ENCODE results near the gene CAMKK1.

CAMKK1 gene

DNA sequence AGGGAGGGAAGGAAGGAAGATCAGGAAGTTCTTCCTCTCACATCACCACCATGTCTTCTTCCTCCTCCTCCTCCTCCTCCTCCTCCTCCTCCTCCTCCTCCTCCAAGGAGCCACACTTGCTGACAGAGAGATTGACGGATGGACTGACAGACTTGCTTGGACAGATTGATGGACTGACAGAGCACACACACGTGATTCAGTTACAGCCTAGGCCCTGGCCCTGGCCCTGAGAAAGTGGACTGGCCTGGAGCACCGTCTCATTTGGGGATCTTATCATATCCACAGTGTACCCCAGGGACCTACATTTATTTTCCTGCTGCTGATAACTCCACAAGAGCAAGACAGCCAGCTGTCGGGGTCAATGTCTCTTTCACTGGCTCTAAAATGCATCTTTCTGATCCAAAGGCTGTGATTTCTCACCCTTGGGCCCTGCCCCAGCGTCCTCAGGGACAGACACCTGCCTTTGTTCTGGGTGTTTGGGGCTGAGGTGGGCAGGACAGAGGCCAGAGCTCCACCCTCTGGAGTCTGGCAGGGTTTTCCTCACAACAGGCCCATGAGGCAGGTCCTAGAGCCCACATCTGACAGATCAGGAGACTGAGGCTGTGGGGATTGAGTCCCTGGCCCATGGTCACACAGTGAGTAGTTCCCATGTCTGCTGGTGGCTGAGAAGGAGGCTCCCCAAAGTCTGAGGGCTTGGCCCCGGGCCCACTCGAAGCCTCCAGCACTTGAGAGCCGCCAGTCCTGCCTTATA is 25.7 kb upstream of the CAMKK1 start:
- no peak for DNase-seq (ENCODE audit: low read depth in 2 of 2)

DNA sequence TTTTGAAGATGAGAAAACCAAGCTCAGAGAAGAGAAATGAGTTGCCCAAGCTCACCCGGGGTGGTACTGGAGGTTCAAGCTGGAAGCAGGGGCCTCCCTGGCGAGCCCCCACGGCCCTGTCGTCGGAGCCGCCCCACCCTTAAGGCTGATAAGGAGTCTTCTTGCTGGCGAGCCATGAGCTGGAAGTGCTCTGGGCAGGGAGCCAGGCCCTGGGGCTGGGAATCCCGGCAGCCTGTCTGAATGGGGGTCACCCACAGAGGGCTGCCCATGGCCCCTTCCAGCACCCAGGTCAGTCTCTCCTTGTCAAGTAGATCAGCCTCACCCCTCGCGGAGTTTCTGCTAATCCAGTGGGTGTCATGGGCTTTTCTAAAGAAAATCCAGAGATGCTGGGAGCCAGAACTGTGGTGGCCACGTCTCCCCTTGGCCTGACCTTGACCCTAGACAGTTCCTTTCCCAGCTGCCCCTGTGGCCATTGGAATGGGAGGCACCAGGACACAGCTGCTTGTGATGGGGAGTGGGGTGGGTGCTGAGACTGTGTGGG is 24.6 kb upstream of the CAMKK1 start:
- DNase-seq (ENCODE audit: low read depth in 2 of 2): no peak

DNA sequence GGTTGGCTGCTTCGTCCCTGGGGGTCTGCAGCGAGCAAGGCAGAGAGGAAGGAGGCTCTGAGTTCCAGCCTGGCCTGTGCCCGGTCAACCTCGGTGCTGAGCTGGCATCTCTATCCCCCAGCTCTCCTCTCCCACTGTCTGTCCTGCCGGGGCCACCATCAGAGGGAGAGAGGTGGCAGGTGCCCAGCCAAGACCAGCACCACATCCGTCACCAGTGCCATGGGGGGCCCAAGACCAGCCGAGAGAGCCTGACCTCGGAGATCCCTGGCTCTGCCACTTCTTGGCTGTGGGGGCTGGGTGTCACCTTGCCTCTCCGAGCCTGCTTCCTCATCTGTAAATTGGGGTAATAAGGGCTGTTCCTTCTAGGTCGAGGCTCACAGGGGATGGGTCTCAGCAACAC is 24.0 kb upstream of the CAMKK1 start:
- DNase-seq (ENCODE audit: low read depth in 2 of 2): no peak

DNA sequence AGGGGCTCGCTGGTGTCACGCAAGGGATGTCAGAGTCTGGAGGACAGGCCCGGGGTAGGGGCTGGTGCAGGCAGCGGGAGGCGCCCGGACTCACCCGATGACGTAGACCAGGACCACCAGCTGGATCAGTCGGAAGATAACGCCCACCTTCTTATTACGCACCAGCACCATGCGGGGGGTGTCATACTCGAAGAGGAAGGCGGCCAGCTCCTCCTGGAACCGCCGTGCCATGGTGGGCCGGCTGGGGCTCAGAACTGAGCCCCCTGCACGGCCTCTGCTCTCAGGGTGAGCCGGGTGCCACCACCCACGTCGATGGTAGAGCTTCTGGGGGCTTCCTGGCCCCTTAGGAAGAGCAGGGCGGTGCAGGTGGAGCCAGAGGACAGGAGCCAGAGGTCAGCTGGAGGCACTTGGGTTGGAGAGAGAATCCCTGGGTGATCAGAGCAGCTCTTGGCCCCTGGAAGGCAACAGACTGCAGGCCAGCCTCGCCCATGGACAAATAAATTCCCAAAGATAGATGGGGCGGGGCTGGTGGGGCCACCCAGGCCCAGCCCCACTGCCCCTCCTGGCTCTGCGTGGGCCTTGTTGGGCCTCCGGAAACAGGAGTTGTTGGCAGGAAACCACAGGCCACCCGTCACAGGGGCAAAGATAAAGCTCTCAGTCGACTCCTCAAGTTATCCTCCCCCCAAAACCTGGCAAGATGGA is 23.3 kb upstream of the CAMKK1 start, which contains the start of gene P2RX1:
P2RX1 (minus strand) TSS at position 471 of the 702 bp plus-strand sequence; CDS start at position 231, 240 bp downstream.
- no peak for DNase-seq (ENCODE audit: low read depth in 2 of 2)

DNA sequence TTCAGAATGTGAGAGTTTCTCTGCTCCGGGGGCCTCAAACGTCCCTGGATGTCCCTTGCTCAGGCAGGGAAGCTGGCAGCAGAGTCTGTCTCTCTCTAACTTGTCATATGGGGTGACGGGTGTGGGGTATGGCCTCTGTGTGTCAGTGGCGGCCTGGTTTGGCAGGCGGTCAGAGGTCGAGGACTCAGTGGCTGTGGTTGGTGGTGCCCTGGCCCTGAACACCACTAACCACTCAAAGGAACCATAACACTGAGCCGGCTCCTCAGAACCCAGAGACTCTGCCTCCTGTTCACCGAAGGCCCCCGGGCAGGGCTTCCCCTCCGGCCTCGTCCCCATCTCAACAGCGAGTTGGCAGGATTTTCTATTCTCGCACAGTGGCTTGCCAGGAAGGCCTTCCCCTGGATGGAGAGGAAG is 22.7 kb upstream of the CAMKK1 start:
- DNase-seq (ENCODE audit: low read depth in 2 of 2): no peak

DNA sequence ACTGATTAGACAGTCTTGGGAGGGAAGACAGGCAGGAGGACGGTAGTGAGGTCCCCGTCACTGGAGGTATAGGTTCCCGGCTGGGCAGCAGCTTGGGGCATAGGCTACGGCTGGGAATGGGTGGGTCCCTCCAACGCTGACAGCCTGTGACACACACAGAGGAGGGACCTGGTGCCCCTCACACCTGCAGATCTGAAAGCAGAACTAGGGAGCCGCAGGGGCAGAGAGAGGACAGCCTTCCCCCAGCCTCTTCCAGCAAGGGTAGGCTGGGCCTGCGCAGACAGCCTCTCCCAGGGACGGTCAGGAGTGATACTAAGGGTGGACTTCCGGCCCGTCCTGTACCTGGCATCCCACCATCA is 21.4 kb upstream of the CAMKK1 start:
- DNase-seq (ENCODE audit: low read depth in 2 of 2): no peak

DNA sequence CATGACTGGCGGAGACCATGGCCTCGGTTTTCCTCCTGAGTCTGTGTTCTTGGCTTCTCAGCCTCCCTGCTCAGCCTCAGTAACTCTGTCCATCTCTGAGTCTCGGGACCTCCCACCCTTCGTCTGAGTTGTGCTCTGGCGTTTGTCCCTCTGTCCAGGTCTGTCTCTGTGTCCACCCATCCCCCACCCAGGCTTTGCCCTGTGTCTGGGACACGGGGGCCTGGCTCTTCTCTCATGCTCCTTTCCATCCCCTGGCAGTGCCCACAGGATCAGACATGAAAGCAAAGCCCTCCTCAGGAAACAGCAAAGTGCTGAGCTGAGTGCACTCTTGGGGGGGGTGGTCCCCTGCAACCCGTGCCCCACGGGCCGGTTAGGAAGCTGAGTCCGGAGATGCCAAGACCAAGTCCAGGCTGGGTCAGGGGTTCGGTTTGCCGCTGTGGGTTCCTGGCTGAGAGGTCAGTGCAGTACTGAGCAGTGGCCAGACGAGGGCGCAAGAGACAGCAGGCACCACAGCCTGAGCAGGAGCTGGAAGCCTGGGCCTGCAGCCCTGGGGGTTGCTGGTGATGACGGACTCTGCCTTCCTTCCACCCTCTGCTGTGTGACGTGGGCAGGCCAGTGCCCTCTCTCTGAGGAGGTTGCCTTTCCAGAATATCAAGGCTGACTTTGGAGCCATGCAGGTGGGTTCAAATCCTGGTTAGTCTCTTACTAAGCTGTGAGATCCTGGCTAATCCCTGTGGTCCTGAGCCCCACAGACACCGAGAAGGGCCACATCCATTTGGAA is 20.9 kb upstream of the CAMKK1 start:
- DNase-seq (ENCODE audit: low read depth in 2 of 2): peak; percentile 49 to 67

DNA sequence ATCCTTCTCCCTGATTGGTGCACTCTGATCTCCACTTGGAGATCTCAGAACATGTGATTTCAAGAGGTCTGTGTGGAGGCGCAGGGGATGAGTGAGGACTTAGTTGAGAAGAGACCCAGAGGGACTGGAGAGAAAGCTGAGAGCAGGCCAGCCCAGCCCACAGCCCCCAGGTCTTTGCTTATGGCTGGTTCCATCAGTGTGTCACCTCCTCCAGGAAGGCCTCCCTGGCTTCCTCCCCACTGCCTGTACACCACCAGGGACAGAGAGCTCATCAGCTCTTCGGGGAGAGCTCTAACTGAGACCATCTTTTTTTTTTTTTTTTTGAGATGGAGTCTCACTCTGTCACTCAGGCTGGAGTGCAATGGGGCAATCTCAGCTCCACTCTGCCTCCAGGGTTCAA is 20.0 kb upstream of the CAMKK1 start:
- no peak for DNase-seq (ENCODE audit: low read depth in 2 of 2)

DNA sequence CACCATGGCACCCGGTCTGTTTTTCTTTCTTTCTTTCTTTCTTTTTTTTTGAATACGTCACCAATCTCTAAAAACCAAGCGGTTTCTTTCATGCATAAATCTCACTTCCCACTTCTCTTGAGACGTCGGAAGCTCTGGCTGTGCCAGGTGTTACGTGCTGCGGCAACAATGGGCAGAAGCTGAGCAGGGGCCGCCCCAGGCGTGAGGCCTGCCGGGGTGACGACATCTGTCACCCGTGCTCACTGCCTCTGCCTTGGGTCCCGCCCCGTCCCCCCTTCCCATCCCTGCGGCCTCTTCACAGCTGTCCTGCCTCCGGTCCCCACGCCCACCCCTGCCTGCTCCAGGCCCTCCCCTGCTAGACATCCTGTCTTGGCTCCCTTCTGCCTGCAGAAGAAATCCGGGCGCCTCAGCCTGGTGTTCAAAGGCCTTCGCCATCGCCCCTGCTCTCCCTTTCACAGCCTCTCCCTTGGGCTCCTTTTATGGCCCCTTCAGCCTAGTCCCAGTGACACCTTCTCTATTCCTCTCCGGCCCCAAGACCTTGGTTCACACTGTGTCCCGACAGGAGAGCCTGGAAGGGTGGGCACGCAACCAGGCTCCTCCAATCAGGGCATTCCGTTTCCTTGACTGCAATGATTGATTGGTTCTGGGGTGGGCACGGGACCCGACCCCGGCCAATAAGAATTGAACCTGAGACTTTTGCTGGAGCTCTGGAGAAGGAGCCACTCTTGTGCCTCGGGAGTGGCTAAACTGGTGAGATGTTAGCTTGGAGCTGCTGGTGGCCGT is 18.6 kb upstream of the CAMKK1 start:
- no peak for DNase-seq (ENCODE audit: low read depth in 2 of 2)

DNA sequence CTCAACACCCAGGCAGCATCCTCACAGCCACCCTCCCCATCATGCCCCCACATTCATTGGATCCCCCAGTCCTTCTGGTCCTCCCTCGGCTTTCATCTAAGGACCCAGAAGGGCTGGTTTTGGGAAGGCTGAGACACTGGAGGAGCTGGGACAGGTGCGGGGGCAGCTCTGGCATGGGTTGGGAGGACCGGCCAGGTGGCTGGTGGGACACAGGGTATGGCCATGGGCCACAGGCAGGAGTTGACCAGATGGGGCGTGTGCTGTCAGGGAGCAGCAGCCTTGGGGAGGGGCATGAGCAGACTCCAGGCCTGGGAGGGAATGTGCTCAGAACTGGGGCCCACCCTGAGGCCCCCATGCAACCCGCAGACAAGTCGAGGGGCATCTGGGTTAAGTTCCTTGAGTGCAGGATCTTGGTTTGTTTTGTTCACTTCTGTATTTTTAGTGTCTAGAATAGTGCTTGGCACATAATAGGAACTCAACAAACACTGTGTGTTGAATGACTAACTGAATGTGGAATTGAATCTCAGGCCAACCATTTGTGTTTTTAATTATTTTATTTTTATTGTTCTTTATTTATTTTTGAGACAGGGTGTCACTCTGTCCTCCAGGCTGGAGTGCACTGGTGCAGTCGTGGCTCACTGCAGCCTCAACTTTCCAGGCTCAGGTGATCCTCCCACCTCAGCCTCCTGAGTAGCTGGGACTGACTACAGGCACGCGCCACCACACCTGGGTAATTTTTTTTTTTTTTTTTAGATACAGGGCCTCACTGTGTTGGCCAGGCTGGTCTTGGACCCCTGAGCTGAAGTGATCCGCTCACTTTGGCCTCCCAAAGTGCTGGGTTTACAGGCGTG is 17.8 kb upstream of the CAMKK1 start:
- no peak for DNase-seq (ENCODE audit: low read depth in 2 of 2)

DNA sequence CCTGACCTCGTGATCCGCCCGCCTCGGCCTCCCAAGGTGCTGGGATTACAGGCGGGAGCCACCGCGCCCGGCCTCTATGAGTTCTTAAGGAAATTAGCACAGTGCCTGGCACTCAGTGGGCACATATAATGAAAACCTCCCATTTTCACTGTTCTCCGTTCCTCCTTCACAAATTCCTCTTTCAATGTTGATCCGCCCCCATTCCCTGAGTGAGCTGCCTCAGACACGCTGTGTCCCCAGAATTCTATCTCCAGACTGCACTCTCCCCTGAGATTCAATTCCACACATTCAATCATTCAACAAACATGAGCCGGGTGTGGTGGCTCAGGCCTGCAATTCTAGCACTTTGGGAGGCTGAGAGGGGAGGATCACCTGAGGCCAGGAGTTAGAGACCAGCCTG is 16.4 kb upstream of the CAMKK1 start:
- no peak for DNase-seq (ENCODE audit: low read depth in 2 of 2)

DNA sequence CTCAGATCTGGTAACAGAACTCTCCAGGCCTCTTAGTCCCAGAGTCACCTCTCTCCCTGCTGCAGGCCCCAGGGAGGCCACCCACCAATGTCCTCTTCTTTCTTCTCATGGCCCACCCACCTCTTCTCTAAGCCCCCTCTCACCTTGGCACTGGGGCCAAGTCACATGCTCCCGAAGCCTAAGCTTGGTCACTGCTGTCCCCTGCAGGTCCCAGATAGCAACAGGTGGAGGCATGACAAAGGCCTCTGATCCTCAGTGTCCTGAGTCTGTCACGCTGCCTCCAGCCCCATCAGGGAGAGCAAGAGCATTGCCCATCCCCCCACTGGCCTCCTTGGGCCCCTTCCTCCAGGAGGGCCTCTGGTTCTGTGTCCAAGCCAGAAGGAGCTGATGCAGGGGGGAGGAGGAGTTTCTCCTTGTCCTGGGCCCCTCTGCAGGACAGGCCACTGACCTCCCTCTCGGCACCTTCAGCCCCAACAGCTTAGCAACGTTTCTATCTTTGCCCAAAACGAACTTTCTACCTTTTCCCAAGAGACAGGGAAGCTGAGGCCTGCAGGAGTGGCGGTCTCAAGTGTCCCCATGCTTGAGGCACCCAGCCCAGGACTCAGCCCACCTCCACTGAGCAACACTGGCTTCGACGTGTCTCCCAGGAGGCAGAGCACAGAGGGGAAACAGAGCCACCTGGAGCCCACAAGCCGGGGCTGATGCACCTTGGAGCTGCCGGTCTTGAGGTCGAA is 14.8 kb upstream of the CAMKK1 start:
- DNase-seq (ENCODE audit: low read depth in 2 of 2): no peak

DNA sequence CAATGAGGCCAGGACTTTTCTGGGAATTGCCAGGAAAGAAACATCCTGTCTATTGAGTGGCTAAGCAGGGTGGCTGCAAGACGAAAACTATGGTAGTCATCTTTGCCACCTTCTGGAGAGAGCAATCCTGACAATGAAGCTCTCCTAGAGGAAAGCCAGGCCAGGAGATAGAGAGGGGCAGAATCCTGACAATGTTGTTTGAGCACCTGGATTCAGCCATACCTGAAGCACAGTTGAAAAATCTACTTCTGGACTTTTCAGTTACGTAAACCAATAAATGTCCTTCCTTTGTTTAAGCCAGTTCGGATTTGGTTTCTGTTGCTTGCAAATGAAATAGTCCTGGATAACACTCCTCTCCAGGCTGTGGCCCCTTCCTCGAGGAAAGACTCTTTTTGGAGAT is 14.0 kb upstream of the CAMKK1 start:
- DNase-seq (ENCODE audit: low read depth in 2 of 2): no peak

DNA sequence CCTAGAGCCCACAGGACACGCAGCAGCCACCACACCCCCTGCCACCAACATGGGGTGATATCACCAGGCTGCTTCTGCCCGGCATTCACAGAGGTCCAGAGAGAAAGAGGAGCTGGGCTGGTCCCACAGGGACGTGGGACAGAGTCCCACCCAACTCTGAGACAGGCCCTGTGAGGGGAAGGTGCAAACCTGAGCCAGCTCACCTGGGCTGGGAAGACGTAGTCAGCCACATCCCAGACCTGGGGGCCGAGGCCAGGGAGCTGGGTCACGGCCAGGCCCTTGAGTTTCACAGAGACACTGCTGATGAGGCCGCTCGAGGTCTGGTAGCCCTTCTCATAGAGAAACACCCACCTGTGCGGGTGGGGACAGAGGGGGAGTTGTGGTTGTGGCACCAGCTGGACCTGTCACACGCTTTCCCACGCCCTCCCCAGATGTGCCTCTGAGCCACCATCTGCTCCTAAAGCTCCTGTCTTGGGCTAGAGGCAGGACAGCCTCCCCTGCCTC is 12.2 kb upstream of the CAMKK1 start:
- no peak for DNase-seq (ENCODE audit: low read depth in 2 of 2)

DNA sequence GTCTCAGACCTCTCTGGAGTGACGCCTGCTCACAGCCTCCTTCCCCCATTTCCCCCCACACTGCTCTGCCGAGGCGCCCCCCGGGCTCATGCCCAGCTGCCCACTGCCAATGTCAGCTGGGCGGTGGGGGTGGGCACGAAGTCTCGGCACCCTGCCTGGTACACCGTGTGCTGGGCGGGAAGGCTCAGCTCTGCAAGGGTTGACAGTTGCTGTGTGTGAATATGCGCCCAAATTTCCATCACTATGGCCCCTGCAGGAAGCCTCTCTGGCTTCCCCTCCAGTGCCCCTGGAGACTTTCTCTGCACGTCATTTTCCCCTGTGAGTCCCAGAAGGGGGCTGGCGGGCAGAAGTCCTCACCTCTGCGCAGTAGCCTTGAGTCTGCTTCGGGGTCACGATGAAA is 11.6 kb upstream of the CAMKK1 start:
- no peak for DNase-seq (ENCODE audit: low read depth in 2 of 2)

DNA sequence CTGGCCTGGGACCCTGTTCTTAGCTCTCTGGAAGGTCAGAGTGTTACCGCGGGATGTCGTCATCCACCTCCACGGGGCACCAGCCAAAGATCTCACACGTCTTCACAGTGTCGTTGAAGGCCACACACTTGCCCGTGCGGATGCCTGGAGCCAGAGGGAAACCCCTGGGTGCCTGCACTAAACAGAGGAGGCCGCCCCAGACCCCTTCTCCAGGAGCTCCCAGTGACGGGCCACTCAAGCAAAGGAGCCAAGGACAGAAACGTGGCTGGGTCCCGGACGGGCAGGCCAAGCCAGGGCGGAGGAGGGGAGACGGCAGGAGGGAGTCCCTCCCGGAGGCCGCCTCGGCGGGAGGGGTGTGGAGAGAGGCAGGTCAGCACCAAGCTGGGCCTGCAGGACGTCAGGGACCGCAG is 11.0 kb upstream of the CAMKK1 start:
- DNase-seq (ENCODE audit: low read depth in 2 of 2): no peak

DNA sequence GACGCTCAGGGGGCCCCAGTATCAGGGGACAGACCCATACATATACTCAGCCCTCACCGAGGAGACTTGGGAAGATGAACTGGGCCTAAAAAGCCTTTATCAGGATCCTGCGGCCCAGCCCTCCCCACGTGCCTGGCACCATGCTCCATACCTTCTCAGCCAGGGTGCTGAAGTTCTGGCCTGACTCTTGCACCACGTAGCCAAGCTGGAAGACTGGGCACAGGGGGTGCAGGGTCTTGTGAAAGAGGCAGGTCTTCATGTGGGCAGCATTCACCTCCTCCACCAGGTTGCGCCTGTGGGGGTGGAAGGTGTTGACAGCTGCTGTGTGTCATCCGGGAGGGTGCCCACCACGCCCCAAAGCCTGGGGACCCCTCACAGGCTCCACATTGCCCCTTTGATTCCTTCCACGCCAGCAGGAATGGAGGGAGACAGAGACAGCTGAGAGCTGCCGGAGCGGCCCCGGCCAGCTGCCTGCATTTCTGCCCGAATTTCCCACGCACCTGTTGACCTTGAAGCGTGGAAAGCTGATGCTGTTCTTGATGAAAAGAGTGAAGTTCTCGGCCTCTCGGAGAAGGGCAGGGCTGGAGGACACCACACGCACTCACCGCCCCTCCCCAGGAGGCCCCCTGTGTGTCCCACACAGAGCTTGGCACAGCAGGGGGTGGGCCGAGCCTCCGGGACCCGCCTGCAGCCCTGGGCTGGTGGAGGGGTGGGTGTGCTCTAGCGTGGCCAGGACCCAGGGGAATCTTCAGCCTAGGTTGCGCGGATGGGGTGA is 10.4 kb upstream of the CAMKK1 start:
- no peak for DNase-seq (ENCODE audit: low read depth in 2 of 2)

DNA sequence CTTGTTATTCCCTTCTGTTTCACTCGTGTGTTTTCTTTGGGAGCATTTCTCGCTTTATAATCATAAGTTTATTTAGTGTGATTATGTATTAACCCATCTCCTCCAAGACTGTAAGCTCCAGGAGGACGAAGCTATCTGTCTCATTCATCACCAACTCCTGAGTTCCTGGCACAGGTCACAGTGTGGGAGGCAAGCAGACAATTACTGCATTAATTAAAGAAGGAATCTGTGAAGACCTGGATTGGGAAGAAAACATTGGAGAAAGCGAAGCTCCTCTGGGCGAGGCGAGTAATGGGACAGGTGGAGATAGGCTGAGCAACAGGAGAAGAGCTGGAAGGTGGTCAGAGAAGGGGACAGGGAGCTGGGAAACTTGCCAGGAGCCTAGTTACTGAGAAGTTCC is 7.8 kb upstream of the CAMKK1 start:
- DNase-seq (ENCODE audit: low read depth in 2 of 2): no peak

DNA sequence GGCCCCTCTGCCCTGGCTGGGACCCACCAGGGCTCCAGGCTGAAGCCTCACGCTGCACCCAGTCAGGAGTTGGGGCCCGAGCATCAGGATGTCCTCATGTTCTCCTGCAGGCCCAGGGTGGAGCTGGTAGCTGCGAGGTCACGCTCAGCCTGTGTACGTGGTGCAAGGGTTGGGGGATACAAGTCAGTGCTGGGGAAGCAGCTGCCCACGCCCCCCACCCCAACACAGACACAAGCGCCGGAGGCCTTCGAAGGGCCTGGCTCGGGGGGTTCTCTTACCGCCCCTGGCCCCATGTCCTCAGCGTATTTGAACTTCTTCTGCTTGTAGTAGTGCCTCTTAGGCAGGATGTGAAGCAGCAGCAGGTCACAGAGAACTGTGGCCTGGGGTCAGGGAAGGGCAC is 4.9 kb upstream of the CAMKK1 start:
- DNase-seq (ENCODE audit: low read depth in 2 of 2): no peak
